SU-DHL-6 (cell line): ENCODE measurements around the gene RGS19.

Experiments used
- H2AFZ ChIP-seq: fragments of 200-600 bp; sonication (generic); 2 replicates; pipeline ENCODE4 v1.6.1; 2014; ENCODE audit warnings: low read depth, mild to moderate bottlenecking, moderate library complexity, mixed read lengths, antibody characterized with exemption, low read length; ENCODE audit not compliant: severe bottlenecking
- H3F3A ChIP-seq: fragments of 200-600 bp; shearing (Covaris generic); 2 replicates; pipeline ENCODE4 v1.6.0; 2016; ENCODE audit warnings: antibody characterized with exemption, mild to moderate bottlenecking; ENCODE audit not compliant: insufficient read depth
- H3K27ac ChIP-seq: fragments of 200-600 bp; sonication (generic); 2 replicates; pipeline ENCODE4 v1.5.1; 2016; ENCODE audit warnings: low read depth, mild to moderate bottlenecking, low read length, moderate library complexity, mixed read lengths
- H3K27me3 ChIP-seq: fragments of 200-600 bp; sonication (generic), shearing (Covaris generic); 2 replicates; pipeline ENCODE4 v1.6.0; 2014; ENCODE audit warnings: mild to moderate bottlenecking, low read length
- H3K36me3 ChIP-seq: fragments of 200-600 bp; sonication (generic); 2 replicates; pipeline ENCODE4 v1.6.1; 2014; ENCODE audit warnings: mild to moderate bottlenecking, low read length, mixed read lengths
- H3K4me2 ChIP-seq: fragments of 300-600, 200-600 bp; shearing (Covaris generic), sonication (generic); 2 replicates; pipeline ENCODE4 v1.6.0; 2014; ENCODE audit warnings: low read length, low read depth, mild to moderate bottlenecking; ENCODE audit not compliant: poor library complexity, severe bottlenecking
- H3K4me3 ChIP-seq: fragments of 200-600 bp; sonication (generic); 2 replicates; pipeline ENCODE4 v1.5.1; 2014; ENCODE audit warnings: antibody characterized with exemption, low read length, mild to moderate bottlenecking, mixed read lengths; ENCODE audit not compliant: insufficient read depth, poor library complexity, severe bottlenecking
- H3K79me2 ChIP-seq: fragments of 200-600 bp; sonication (generic); 2 replicates; pipeline ENCODE4 v1.6.1; 2014; ENCODE audit warnings: mild to moderate bottlenecking, low read length, moderate library complexity; ENCODE audit not compliant: insufficient read depth
- H3K9ac ChIP-seq: fragments of 200-600 bp; sonication (generic); 2 replicates; pipeline ENCODE4 v1.7.0; 2014; ENCODE audit warnings: mild to moderate bottlenecking, low read length
- H3K9me2 ChIP-seq: fragments of 200-600 bp; sonication (generic); replicated peaks from 2 replicates; pipeline ENCODE4 v1.6.1; 2014; ENCODE audit warnings: low read length; ENCODE audit not compliant: insufficient read depth
- H3K9me3 ChIP-seq: fragments of 200-600 bp; sonication (generic); 2 replicates; pipeline ENCODE4 v1.6.1; 2014; ENCODE audit warnings: low read length, mixed read lengths; ENCODE audit not compliant: insufficient read depth
- H4K20me1 ChIP-seq: fragments of 200-600 bp; sonication (generic); 2 replicates; pipeline ENCODE4 v1.6.1; 2014; ENCODE audit warnings: low read depth, mild to moderate bottlenecking, antibody characterized with exemption, low read length, moderate library complexity, mixed read lengths
- EZH2phosphoT487 ChIP-seq: fragments of 200-600 bp; sonication (generic), shearing (Covaris generic); conservative IDR thresholded peaks from 2 replicates; pipeline ENCODE4 v1.6.1; 2018; ENCODE audit warnings: mild to moderate bottlenecking, antibody characterized with exemption, low read length, moderate library complexity, mixed read lengths
- TF ChIP-seq, protein P1 (sequence below): fragments of 200-600 bp; sonication (generic); IDR thresholded peaks from one replicate; pipeline ENCODE4 v1.5.1; 2017; ENCODE audit warnings: antibody characterized with exemption, mild to moderate bottlenecking, low read length, moderate library complexity; ENCODE audit not compliant: insufficient read depth, poor library complexity, severe bottlenecking

The RGS19 gene

DNA sequence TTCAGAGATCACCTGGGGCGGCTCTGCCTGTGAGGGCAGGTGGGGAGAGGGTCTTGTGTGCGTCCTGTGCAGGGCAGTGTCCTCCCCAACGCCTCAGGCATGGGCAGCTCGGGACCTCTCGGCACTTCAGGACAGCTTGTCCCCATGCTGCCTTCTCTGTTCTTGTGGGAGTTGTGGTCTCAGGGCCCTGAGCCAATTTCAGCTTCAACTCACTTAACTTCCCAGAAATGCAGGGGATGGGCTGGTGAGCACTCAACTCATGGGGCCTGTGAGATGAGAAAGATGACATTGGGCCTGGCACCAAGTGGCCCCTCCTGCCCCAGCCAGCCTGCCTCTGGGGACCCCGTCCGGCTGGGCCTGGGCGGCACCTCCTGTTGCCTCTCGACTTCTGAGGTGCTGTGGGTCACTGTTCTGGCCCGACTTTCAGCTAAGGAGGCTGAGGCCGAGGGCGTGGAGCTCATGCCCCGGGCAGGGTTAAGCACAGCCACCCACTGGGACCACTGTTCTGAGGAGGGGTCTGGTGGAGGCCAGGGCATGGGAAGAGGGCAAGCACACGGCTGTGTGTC, 6.7 kb downstream of the RGS19 start:
- H3K27ac ChIP-seq, result no peak overlapping the region
- no peaks in the 10 kb centered on the region for H4K20me1 ChIP-seq
- H3K79me2 ChIP-seq, result no peaks in the 10 kb centered on the region
- no peak overlapping the region for H3K4me3 ChIP-seq
- H3K4me2 ChIP-seq, result no peak overlapping the region
- no peak overlapping the region for H2AFZ ChIP-seq
- H3K9me2 ChIP-seq, result no peaks in the 10 kb centered on the region
- TF ChIP-seq, protein P1, sequence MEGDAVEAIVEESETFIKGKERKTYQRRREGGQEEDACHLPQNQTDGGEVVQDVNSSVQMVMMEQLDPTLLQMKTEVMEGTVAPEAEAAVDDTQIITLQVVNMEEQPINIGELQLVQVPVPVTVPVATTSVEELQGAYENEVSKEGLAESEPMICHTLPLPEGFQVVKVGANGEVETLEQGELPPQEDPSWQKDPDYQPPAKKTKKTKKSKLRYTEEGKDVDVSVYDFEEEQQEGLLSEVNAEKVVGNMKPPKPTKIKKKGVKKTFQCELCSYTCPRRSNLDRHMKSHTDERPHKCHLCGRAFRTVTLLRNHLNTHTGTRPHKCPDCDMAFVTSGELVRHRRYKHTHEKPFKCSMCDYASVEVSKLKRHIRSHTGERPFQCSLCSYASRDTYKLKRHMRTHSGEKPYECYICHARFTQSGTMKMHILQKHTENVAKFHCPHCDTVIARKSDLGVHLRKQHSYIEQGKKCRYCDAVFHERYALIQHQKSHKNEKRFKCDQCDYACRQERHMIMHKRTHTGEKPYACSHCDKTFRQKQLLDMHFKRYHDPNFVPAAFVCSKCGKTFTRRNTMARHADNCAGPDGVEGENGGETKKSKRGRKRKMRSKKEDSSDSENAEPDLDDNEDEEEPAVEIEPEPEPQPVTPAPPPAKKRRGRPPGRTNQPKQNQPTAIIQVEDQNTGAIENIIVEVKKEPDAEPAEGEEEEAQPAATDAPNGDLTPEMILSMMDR, result no peak
- no peak for TF ChIP-seq EZH2phosphoT487
- H3F3A ChIP-seq, result peaks cover 3% of the 10 kb centered on the region
- H3K27me3 ChIP-seq, result no peaks in the 10 kb centered on the region
- no peak overlapping the region for H3K9ac ChIP-seq
- H3K36me3 ChIP-seq, result no peaks in the 10 kb centered on the region
- no peaks in the 10 kb centered on the region for H3K9me3 ChIP-seq

DNA sequence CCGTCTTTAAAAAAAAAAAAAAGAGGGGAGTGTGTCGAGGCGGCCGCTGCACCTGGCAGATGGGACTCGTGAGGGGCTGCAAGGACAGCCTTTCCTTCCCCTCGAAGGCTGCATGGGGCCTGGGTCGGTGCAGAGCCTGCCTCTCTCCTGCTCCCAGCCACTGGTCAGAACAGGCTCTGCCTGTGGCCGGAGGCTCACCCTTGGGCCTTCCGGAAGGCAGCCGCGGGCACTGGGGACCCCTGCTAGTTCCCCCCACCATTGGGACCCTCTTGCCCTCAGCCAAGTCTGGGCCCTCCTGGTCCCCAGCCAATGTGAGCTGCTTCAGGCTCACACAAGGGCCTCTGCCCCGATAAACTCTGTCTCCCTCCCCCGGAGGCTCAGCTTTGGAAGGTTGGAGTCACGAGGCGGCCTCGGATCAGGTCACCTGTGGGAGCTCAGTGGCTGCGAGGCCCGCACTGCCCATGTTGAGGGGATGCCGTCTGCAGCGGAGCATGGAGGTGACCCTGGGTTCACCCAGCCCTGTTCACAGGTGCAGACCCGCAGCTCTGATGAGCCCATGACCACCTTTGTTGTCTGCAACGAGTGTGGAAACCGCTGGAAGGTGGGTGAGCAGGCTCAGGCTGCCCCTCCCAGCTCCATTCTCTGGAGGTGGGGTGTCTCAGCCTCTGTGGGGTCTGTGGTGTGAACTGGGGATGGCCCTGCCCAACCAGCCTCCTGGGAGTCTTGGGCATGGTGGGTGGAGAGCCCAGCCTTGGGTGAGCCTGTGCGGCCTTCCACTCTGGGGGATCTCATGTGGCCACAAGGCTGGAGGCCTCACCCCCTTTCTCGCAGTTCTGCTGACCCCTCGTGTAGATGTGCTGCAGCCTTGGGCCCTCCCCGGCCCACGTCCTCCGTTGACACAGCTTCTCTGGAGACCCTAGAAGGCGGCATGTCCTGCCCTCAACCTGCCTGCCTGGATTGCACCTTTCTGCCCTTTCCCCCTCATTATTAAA, 7.7 kb downstream of the RGS19 start:
- TF ChIP-seq, protein P1, result no peak
- TF ChIP-seq EZH2phosphoT487, result no peak
- Histone ChIP-seq H3K27ac (no peak overlapping the region), H3F3A (no peaks in the 10 kb centered on the region), H3K79me2 (no peaks in the 10 kb centered on the region), H3K9me2 (no peaks in the 10 kb centered on the region), H3K9me3 (no peaks in the 10 kb centered on the region), H3K36me3 (no peaks in the 10 kb centered on the region), H4K20me1 (no peaks in the 10 kb centered on the region), H3K27me3 (no peaks in the 10 kb centered on the region), H3K9ac (no peak overlapping the region), H3K4me3 (no peak overlapping the region), H2AFZ (no peak overlapping the region), H3K4me2 (no peak overlapping the region)

DNA sequence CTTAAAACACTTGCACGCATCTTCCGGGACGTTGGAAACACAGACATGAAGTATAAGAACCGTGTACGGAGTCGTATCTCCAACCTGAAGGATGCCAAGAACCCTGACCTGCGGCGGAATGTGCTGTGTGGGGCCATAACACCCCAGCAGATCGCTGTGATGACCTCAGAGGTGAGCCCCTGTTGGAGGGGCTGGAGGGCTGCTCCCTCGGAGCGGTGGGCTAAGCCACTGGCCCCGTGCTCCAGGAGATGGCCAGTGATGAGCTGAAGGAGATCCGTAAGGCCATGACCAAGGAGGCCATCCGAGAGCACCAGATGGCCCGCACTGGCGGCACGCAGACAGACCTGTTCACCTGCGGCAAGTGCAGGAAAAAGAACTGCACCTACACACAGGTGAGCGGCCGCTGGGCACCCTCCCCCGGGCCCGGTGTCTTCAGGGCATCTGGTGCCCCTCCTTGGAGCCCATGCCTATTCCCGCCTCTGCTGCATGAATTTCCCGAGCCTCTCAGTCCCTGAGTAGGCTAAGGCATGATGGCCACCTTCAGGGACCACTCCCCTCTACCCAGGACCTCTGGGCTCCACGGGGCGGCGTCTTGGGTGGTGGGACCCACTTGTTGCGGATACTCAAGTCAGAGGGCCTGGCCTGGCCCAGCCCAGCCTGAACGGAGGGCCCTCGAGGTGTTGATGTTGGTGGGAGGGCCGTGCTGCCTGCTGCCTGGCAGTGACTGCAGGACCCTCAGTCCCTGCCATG, 8.9 kb downstream of the RGS19 start:
- no peak overlapping the region for H3K27ac ChIP-seq
- no peaks in the 10 kb centered on the region for H3F3A ChIP-seq
- no peak overlapping the region for H2AFZ ChIP-seq
- TF ChIP-seq, protein P1, result no peak
- TF ChIP-seq EZH2phosphoT487, result no peak
- H3K9me3 ChIP-seq, result no peaks in the 10 kb centered on the region
- H4K20me1 ChIP-seq, result no peaks in the 10 kb centered on the region
- no peaks in the 10 kb centered on the region for H3K36me3 ChIP-seq
- no peak overlapping the region for H3K4me3 ChIP-seq
- no peaks in the 10 kb centered on the region for H3K79me2 ChIP-seq
- H3K9me2 ChIP-seq, result no peaks in the 10 kb centered on the region
- no peak overlapping the region for H3K4me2 ChIP-seq
- H3K9ac ChIP-seq, result no peak overlapping the region
- H3K27me3 ChIP-seq, result no peaks in the 10 kb centered on the region
